ENCODE data around the gene SHISA7.
"Not testable (repeated sequence)": the region's sequence is repeated elsewhere in the genome, so short reads cannot be mapped to it uniquely, and the experiment has no call there.

Gene SHISA7

DNA sequence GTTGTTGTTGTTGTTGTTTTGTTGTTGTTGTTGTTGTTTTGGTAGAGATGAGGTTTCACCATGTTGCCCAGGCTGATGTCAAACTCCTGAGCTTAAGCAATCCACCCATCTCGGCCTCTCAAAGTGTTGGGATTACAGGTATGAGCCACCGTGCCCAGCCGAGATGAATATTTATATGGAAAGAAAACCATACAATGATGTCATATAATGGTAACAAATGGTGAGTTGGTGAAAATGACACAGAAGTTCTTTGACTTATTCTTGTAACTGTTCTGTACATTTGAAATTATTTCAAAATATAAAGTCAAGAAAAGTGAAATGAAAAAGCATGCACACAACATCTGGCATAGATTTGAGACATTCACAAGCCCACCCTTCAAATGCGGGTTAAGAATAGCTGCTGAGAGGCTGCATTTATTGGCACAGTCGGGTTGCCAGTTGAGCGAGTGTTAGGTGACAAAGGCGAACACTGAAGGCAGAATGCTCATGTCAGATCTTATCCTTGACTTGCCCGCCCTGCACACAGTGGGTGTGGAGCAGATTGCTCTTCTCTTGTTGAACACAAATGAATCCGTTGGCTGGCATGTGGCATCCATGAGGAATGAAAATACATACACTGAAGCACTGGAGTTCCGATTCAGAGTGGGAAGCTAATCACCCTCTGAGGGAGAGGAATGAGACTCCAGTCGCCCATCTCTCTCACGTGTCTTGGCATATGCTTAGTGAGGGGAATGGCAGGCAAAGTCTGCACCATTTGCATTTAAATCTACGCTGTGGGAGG is 19.7 kb downstream of the SHISA7 start:
- DNase-seq (ENCODE audit: insufficient read length, low spot score) (no peak), FAIRE-seq (no peak)
- TF ChIP-seq, protein P1, sequence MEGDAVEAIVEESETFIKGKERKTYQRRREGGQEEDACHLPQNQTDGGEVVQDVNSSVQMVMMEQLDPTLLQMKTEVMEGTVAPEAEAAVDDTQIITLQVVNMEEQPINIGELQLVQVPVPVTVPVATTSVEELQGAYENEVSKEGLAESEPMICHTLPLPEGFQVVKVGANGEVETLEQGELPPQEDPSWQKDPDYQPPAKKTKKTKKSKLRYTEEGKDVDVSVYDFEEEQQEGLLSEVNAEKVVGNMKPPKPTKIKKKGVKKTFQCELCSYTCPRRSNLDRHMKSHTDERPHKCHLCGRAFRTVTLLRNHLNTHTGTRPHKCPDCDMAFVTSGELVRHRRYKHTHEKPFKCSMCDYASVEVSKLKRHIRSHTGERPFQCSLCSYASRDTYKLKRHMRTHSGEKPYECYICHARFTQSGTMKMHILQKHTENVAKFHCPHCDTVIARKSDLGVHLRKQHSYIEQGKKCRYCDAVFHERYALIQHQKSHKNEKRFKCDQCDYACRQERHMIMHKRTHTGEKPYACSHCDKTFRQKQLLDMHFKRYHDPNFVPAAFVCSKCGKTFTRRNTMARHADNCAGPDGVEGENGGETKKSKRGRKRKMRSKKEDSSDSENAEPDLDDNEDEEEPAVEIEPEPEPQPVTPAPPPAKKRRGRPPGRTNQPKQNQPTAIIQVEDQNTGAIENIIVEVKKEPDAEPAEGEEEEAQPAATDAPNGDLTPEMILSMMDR (IDR thresholded peaks at IDR 0.05; ENCODE audit: insufficient read depth, missing control alignments) = no peak

DNA sequence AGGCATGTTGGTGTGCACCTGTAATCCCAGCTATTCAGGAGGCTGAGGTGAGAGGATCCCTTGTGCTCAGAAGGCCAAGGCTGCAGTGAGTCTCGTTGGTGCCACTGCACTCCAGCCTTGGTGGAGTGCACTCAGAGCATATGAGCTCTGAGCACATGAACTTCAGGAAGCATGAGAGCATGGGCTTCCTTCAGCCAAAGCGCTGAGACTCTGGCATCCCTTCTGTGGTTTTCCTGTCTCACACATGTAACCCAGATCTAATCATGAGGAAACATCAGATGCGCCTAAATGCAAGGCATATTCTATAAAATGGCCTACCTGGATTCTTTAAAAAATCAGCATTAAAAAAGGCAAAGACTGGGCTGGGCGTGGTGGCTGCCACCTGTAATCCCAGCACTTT is 21.8 kb downstream of the SHISA7 start:
- not testable (repeated sequence) for DNase-seq (ENCODE audit: insufficient read length, low spot score); FAIRE-seq

DNA sequence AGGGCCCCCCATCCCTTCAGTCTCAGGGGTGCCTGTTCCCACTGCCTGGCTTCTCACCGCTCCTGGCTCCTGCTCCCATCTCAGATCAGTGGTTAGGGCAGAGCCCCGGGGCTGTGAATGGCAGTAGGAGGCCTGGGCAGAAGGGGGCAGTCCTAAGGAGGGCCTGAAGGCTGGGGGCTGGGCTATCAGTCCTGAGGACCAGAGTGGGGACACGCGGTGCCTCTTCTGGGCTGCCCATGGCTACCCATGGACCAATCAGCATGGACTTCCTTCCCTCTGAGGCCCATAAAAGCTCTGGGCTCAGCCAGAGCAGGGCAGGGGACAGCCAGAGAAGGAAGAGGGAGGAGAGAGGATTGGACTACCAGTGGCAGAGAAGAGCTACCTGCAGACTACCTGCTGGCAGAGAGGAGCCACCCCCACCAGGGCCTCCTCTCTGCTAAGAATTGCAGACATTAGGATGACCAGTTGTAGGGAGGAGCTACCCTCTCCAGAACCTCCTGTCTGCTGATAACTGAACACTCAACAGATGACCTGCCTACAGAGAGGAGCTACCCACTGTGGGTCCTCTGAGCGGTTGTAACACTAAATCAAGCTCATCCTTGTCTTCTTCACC is 23.4 kb downstream of the SHISA7 start:
- DNase-seq (ENCODE audit: insufficient read length, low spot score) = no peak
- FAIRE-seq = no peak
- TF ChIP-seq, protein P1 (IDR thresholded peaks at IDR 0.05; ENCODE audit: insufficient read depth, missing control alignments) = no peak

DNA sequence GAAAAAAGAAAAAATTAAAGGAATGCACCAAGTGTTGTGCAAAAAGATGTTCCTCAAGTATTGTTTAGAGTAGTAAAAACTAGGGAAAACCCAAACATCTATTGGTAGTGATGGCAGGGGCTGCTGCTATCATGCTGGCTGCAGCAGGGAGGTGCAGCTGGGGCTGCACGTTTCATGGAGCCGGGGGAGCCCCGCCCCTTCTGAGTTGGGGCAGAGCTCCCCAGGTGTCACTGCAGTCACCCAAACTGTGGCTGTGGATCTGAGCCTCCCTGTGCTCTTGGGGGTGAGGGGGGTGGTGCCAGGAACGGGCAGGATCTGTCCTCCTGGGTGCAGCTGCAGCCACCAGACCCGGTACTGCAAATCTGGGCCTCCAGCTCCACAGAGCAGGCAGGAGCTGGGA is 24.0 kb downstream of the SHISA7 start:
- FAIRE-seq (no peak), DNase-seq (ENCODE audit: insufficient read length, low spot score) (no peak)
- TF ChIP-seq, protein P1 (IDR thresholded peaks at IDR 0.05; ENCODE audit: insufficient read depth, missing control alignments) = no peak

DNA sequence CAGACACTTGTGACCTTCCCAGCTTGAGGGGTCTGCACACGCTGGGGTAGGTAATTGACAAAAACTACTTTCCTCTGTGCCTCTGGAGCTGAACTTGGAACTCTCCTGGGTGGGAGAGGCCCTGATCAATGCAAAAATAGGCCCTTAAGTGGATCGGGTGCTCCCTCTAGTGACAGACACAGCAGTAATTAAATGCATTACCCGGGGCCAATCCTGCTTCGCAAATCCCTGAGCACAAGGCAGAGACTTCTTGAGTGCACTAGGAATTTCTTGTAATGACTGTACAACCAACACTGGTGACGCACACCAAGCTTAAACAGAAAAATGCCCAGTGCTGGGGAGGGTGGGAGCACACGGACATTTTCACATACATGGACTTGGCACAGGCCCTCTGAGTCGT is 24.9 kb downstream of the SHISA7 start:
- FAIRE-seq = peak; percentile 38
- TF ChIP-seq, protein P1 (IDR thresholded peaks at IDR 0.05; ENCODE audit: insufficient read depth, missing control alignments) = peak; percentile 92

DNA sequence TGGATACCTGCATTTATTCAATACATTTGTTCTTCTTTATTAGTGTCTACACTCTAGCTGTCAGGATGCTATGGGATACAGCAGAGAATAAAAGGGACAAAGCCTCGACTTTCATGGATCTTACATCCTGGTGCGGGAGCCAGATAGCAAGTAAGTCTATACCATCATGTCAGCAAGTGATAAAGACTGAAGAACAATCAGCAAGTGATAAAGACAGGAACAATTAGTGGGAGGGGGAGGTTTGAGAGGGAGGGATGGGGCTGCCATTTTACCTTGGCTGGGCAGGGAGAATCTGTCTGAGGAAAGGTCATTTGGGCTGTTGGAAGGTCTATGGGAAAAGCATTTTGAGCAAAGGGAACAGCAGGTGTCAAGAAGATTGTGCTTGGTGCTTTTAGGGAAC is 32.9 kb downstream of the SHISA7 start:
- no peak for FAIRE-seq
- DNase-seq (ENCODE audit: insufficient read length, low spot score) = no peak
- TF ChIP-seq, protein P1 (IDR thresholded peaks at IDR 0.05; ENCODE audit: insufficient read depth, missing control alignments) = no peak

More for the DNA sequence above, 24.9 kb downstream of the SHISA7 start:
- peak; percentile 87 for DNase-seq (ENCODE audit: insufficient read length, low spot score)

DNA sequence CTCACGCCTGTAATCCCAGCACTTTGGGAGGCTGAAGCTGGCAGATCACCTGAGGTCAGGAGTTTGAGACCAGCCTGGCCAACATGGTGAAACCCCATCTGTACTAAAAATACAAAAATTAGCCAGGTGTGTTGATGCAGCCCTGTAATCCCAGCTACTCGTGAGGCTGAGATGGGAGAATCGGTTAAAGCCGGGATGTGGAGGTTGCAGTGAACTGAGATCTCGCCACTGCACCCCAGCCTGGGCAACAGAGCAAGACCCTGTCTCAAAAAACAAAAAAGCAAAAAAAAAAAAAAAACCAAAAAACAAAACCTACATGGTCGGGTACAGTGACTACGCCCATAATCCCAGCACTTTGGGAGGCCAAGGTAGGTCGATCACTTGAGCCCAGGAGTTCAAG is 33.9 kb downstream of the SHISA7 start:
- DNase-seq (ENCODE audit: insufficient read length, low spot score); FAIRE-seq: not testable (repeated sequence)

DNA sequence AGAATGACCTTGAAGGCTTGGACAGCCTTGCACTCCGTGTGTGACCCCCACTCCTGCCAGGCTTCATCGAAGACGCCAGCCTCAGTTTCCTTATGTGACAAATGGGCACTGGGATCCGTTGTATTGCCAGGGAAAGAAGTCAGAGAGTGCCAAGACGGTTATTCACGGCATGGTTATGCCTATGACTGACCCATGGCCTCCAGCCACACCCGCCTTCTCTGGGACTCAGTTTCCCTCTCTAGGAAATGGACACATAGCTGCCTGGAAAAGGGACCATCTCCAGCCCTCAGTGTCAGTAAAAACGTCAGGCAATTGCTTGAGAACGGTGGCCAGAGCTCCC is 34.6 kb downstream of the SHISA7 start:
- DNase-seq (ENCODE audit: insufficient read length, low spot score) (no peak), FAIRE-seq (no peak)
- TF ChIP-seq, protein P1 (IDR thresholded peaks at IDR 0.05; ENCODE audit: insufficient read depth, missing control alignments) = no peak

Measured in D721Med (cell line).